NCI-H2227 treated with DMSO at 0.1 percent for 48 hours (cell line): ENCODE results near the gene GRIK5.
A peak's percentile ranks its signal among the peaks of the same experiment; 100 is the strongest.
"Not testable (repeated sequence)": the region's sequence is repeated elsewhere in the genome, so short reads cannot be mapped to it uniquely, and the experiment has no call there.

ENCODE experiments used
- DNase-seq: peaks from one replicate; lab custom pipeline; 2025; lab: John Stamatoyannopoulos, UW

GRIK5 gene

GRCh38 chr19:42069619-42070351, at the start of gene GRIK5:
Gene GRIK5, minus strand, starts transcription at chr19:42070206. Its CDS starts 4,436 bp downstream, at chr19:42065770.
- peak; percentile 84 for DNase-seq

- DNase-seq = no peak
These were observed 47.1 kb upstream of the GRIK5 start for GRCh38 chr19:42117076-42117475.

GRCh38 chr19:42116308-42117075, 46.5 kb upstream of the GRIK5 start:
- DNase-seq = no peak

- no peak for DNase-seq
These were observed 45.7 kb upstream of the GRIK5 start for GRCh38 chr19:42115705-42116104.

- DNase-seq = no peak
These were observed 45.2 kb upstream of the GRIK5 start for GRCh38 chr19:42115219-42115618.

- peak; percentile 78 for DNase-seq
These were observed 44.4 kb upstream of the GRIK5 start for GRCh38 chr19:42114412-42114811.

- peak; percentile 62 for DNase-seq
These were observed 43.8 kb upstream of the GRIK5 start for GRCh38 chr19:42113641-42114348.

GRCh38 chr19:42111811-42112210, 41.8 kb upstream of the GRIK5 start:
- no peak for DNase-seq

- no peak for DNase-seq
These were observed 41.4 kb upstream of the GRIK5 start for GRCh38 chr19:42111384-42111783.

- no peak for DNase-seq
These were observed 40.7 kb upstream of the GRIK5 start for GRCh38 chr19:42110658-42111057.

- DNase-seq = no peak
These were observed 39.9 kb upstream of the GRIK5 start for GRCh38 chr19:42109896-42110295.

- peak; percentile 96 for DNase-seq
These were observed 38.8 kb upstream of the GRIK5 start for GRCh38 chr19:42108527-42109389.

- DNase-seq = no peak
These were observed 35.4 kb upstream of the GRIK5 start for GRCh38 chr19:42105368-42105767.

GRCh38 chr19:42102877-42103276, 32.9 kb upstream of the GRIK5 start:
- DNase-seq = no peak

GRCh38 chr19:42100241-42100640, 30.2 kb upstream of the GRIK5 start:
- not testable (repeated sequence) for DNase-seq

GRCh38 chr19:42099336-42099925, 29.4 kb upstream of the GRIK5 start:
- DNase-seq = no peak

GRCh38 chr19:42098781-42099180, 28.8 kb upstream of the GRIK5 start:
- DNase-seq = no peak

- no peak for DNase-seq
These were observed 27.5 kb upstream of the GRIK5 start for GRCh38 chr19:42097461-42097860.

- DNase-seq = no peak
These were observed 26.3 kb upstream of the GRIK5 start for GRCh38 chr19:42096255-42096837.

GRCh38 chr19:42095814-42096230, 25.8 kb upstream of the GRIK5 start:
- no peak for DNase-seq
